SJCRH30 (cell line): ENCODE results near the gene MPI. TPM values are rescaled to one million over a fixed set of nuclear protein-coding genes. Genes with fewer than 3 reads are reported as not detected.
"Not testable (repeated sequence)": the region's sequence is repeated elsewhere in the genome, so short reads cannot be mapped to it uniquely, and the experiment has no call there.

Experiments
- DNase-seq, 2 experiments: peaks; one replicate each; pipeline ENCODE4 v3.0.0-alpha.2; 2015 to 2020
- H3K27ac ChIP-seq: fragments of 250-450 bp; sonication (Bioruptor Pico); 2 replicates; pipeline ENCODE4 v1.5.1; 2020; ENCODE audit warnings: mild to moderate bottlenecking, moderate library complexity
- H3K27me3 ChIP-seq: fragments of 250-450 bp; sonication (Bioruptor Pico); 2 replicates; pipeline ENCODE4 v1.5.1; 2020; ENCODE audit warnings: mild to moderate bottlenecking, moderate library complexity
- H3K36me3 ChIP-seq: fragments of 250-450 bp; sonication (Bioruptor Pico); 2 replicates; pipeline ENCODE4 v1.5.1; 2020; ENCODE audit warnings: mild to moderate bottlenecking, moderate library complexity
- H3K4me1 ChIP-seq: fragments of 250-450 bp; sonication (Bioruptor Pico); 2 replicates; pipeline ENCODE4 v1.5.1; 2020; ENCODE audit warnings: mild to moderate bottlenecking, moderate library complexity
- H3K4me3 ChIP-seq: fragments of 250-450 bp; sonication (Bioruptor Pico); 2 replicates; pipeline ENCODE4 v1.5.1; 2020; ENCODE audit warnings: mild to moderate bottlenecking, moderate library complexity
- H3K9me3 ChIP-seq: fragments of 250-450 bp; sonication (Bioruptor Pico); replicated peaks from 2 replicates; pipeline ENCODE4 v1.5.1; 2020; ENCODE audit warnings: mild to moderate bottlenecking, moderate library complexity
- total RNA-seq: library from RNA; depleted of rRNA; stranded (reverse); fragments of >200 nt; shearing (Covaris generic); gene quantifications from 2 replicates; pipeline ENCODE4 v1.2.3, GENCODE V29; 2014

MPI gene
- total RNA-seq, 1 experiment from 2014 or later: 25.5 TPM

- Histone ChIP-seq H3K27me3 (no peaks in the 10 kb centered on the region), H3K4me3 (no peak overlapping the region), H3K27ac (no peak overlapping the region), H3K9me3 (no peaks in the 10 kb centered on the region), H3K4me1 (no peaks in the 10 kb centered on the region), H3K36me3 (no peaks in the 10 kb centered on the region; the same call in 1 of the 2 replicates)
- no peak for DNase-seq
Measured at GRCh38 chr15:74892313-74892712, 2.5 kb downstream of the MPI start.

DNA sequence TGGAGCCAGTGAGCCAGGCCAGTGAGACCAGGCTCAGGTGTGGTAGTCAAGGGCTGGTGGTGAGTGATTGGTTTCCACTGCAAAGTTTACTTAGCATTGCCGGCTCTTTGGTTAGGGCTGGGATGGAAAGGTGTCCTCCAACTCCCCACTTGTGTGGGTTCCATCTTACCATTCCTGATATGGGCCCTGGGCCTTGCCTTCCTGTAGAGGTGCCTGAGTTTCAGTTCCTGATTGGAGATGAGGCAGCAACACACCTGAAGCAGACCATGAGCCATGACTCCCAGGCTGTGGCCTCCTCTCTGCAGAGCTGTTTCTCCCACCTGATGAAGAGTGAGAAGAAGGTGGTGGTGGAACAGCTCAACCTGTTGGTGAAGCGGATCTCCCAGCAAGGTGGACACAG, 3.1 kb downstream of the MPI start:
- H3K4me3 ChIP-seq: no peak overlapping the region
- no peaks in the 10 kb centered on the region for H3K4me1 ChIP-seq
- H3K27ac ChIP-seq: no peak overlapping the region
- no peak for DNase-seq
- H3K9me3 ChIP-seq: no peaks in the 10 kb centered on the region
- no peaks in the 10 kb centered on the region for H3K27me3 ChIP-seq
- no peaks in the 10 kb centered on the region; the same call in 1 of the 2 replicates for H3K36me3 ChIP-seq

DNA sequence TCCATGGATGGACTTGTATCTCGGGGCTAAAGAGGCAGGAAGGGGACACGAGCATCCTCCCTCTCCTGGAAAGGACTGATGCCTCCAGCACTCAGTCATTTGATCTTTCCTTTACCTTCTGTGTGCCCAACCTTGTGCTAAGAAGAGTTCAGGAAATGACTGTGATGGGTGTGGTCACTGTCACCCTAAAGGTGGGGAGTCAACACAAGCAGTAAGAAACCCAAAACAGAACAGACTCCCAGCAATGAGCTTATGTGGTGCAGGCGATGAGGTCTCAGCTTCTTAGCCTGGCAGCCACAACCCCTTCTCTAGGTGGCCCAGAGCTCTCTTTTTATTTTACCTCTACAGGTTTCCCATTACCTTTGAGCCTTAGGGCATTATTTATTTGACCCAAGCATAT, 3.8 kb downstream of the MPI start:
- no peaks in the 10 kb centered on the region for H3K27me3 ChIP-seq
- no peak overlapping the region for H3K27ac ChIP-seq
- no peak for DNase-seq
- no peaks in the 10 kb centered on the region for H3K9me3 ChIP-seq
- no peaks in the 10 kb centered on the region; the same call in 1 of the 2 replicates for H3K36me3 ChIP-seq
- H3K4me3 ChIP-seq: no peak overlapping the region
- no peaks in the 10 kb centered on the region for H3K4me1 ChIP-seq

- DNase-seq, H3K9me3 ChIP-seq, H3K27me3 ChIP-seq, H3K4me1 ChIP-seq, H3K36me3 ChIP-seq, H3K27ac ChIP-seq, H3K4me3 ChIP-seq: not testable (repeated sequence)
Measured at GRCh38 chr15:74894383-74894782, 4.5 kb downstream of the MPI start.

- DNase-seq: no peak
Measured at GRCh38 chr15:74895830-74896229, 6.0 kb downstream of the MPI start.

GRCh38 chr15:74896316-74896715, 6.5 kb downstream of the MPI start:
- H3K9me3 ChIP-seq: no peaks in the 10 kb centered on the region
- H3K36me3 ChIP-seq: peaks cover 9% of the 10 kb centered on the region
- no peaks in the 10 kb centered on the region for H3K4me1 ChIP-seq
- no peaks in the 10 kb centered on the region for H3K27me3 ChIP-seq
- no peak for DNase-seq
- H3K4me3 ChIP-seq: no peak overlapping the region
- no peak overlapping the region for H3K27ac ChIP-seq

More at GRCh38 chr15:74895830-74896229, 6.0 kb downstream of the MPI start:
- Histone ChIP-seq H3K27me3 (no peaks in the 10 kb centered on the region), H3K4me1 (no peaks in the 10 kb centered on the region), H3K27ac (no peak overlapping the region), H3K9me3 (no peaks in the 10 kb centered on the region), H3K36me3 (peaks cover 7% of the 10 kb centered on the region), H3K4me3 (no peak overlapping the region)

DNA sequence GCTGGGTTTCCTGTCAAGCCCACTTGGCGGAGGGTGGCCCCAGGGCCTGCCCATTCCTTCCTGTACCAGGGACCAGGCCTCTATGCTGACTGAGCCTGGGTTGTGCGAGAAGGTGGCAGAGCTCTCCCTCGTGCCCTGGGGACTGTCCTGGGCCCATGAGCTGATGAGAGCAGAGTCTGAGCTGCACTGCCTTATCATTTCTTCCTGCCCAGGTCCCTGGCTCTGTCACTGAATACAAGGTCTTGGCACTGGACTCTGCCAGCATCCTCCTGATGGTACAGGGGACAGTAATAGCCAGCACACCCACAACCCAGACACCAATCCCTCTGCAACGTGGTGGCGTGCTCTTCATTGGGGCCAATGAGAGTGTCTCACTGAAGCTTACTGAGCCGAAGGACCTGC, 7.5 kb downstream of the MPI start:
- Histone ChIP-seq H3K4me1 (no peaks in the 10 kb centered on the region), H3K27ac (no peak overlapping the region), H3K9me3 (no peaks in the 10 kb centered on the region), H3K36me3 (peaks cover 9% of the 10 kb centered on the region), H3K27me3 (no peaks in the 10 kb centered on the region), H3K4me3 (no peak overlapping the region)
- no peak for DNase-seq

- Histone ChIP-seq H3K36me3 (peaks cover 13% of the 10 kb centered on the region), H3K9me3 (no peaks in the 10 kb centered on the region), H3K27me3 (no peaks in the 10 kb centered on the region), H3K27ac (no peak overlapping the region), H3K4me3 (no peak overlapping the region), H3K4me1 (no peaks in the 10 kb centered on the region)
- DNase-seq: peak; percentile 49 to 78
Measured at GRCh38 chr15:74901612-74902063, 11.8 kb downstream of the MPI start.

DNA sequence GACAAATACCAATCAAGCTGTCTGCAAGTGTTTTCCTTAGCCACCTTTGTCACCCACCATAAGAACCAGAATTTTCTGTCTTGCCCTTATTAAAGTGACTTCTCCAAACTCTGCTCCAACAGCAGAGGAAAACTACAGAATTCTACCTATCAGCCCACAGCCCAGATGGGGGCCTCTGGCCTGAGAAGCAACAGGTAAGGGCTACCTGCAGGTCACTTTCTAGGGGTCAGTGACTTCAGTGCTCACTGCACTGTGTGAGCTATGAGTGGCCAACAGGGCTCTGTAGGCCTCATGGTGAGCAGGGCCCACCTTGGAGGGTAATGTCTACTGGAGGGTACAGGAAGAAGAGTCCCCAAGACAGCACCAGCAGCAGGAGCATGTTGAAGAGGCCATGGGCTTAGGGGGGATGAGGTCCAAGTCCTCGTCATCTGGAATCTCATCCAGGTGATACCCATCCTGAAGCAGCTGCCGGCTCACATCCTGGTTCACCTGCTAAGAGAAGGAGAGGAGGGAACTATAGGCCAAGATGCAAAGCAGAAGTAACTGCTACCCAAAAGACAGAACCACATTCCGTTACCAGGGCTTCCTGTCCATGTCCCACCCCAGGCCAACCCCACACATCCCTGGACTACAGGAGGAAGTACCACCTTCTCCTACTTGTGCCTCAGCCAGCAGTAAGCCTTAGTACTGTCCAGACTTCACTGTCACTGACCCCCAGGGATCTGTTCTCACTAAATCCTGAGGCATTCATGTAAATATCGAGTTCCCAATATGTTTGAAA, 12.6 kb downstream of the MPI start:
- Histone ChIP-seq H3K27me3 (no peaks in the 10 kb centered on the region), H3K27ac (no peak overlapping the region), H3K4me1 (no peaks in the 10 kb centered on the region), H3K36me3 (peaks cover 13% of the 10 kb centered on the region), H3K4me3 (no peak overlapping the region), H3K9me3 (no peaks in the 10 kb centered on the region)
- no peak for DNase-seq

DNA sequence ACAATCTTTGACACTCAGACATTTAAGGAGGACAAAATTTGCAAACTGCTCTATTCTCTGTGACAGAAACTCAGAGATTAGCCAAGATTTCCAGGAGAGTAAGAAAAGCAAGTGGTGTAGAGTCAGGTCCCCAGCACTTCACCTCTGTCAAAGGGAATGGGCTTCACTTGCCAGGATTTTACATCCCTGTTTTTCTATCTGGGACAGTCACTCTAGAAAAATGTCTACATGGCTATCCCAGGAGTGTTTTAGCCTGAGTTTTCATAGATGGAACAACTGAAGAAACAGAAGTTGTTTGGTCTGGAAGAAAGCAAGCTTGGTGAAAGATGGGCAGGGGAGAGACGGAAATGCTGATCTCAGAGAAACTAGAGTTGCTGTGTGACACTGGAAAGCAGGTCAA, 13.8 kb downstream of the MPI start:
- no peak overlapping the region for H3K27ac ChIP-seq
- no peaks in the 10 kb centered on the region for H3K27me3 ChIP-seq
- no peak for DNase-seq
- H3K4me1 ChIP-seq: no peaks in the 10 kb centered on the region
- no peak overlapping the region for H3K4me3 ChIP-seq
- H3K36me3 ChIP-seq: peaks cover 13% of the 10 kb centered on the region
- H3K9me3 ChIP-seq: no peaks in the 10 kb centered on the region

GRCh38 chr15:74904190-74904805, 14.5 kb downstream of the MPI start:
- Histone ChIP-seq H3K27ac (no peak overlapping the region), H3K4me3 (no peak overlapping the region), H3K27me3 (no peaks in the 10 kb centered on the region), H3K36me3 (peaks cover 13% of the 10 kb centered on the region), H3K4me1 (no peaks in the 10 kb centered on the region), H3K9me3 (no peaks in the 10 kb centered on the region)
- no peak for DNase-seq

GRCh38 chr15:74906067-74906449, 16.2 kb downstream of the MPI start:
- no peaks in the 10 kb centered on the region for H3K4me1 ChIP-seq
- H3K4me3 ChIP-seq: peak overlapping the region; percentile 74
- H3K27ac ChIP-seq: peak overlapping the region; percentile 48
- H3K36me3 ChIP-seq: peaks cover 4% of the 10 kb centered on the region; the same call in 1 of the 2 replicates
- H3K9me3 ChIP-seq: no peaks in the 10 kb centered on the region
- peak in 1 of 2 experiments; percentile 54 for DNase-seq
- H3K27me3 ChIP-seq: no peaks in the 10 kb centered on the region

- peak within 1 kb of the TSS; percentile 48 for H3K27ac ChIP-seq
- peak within 1 kb of the TSS; percentile 74 for H3K4me3 ChIP-seq
- H3K4me1 ChIP-seq: no peaks in the 10 kb centered on the region
- no peaks in the 10 kb centered on the region for H3K9me3 ChIP-seq
- H3K36me3 ChIP-seq: peaks cover 4% of the 10 kb centered on the region; the same call in 1 of the 2 replicates
- H3K27me3 ChIP-seq: no peaks in the 10 kb centered on the region
- peak; percentile 90 for DNase-seq
Measured at GRCh38 chr15:74906450-74907162, 16.8 kb downstream of the MPI start, which contains the start of gene FAM219B. FAM219B (minus strand) TSS chr15:74906851; CDS start chr15:74906800, 51 bp downstream.

DNA sequence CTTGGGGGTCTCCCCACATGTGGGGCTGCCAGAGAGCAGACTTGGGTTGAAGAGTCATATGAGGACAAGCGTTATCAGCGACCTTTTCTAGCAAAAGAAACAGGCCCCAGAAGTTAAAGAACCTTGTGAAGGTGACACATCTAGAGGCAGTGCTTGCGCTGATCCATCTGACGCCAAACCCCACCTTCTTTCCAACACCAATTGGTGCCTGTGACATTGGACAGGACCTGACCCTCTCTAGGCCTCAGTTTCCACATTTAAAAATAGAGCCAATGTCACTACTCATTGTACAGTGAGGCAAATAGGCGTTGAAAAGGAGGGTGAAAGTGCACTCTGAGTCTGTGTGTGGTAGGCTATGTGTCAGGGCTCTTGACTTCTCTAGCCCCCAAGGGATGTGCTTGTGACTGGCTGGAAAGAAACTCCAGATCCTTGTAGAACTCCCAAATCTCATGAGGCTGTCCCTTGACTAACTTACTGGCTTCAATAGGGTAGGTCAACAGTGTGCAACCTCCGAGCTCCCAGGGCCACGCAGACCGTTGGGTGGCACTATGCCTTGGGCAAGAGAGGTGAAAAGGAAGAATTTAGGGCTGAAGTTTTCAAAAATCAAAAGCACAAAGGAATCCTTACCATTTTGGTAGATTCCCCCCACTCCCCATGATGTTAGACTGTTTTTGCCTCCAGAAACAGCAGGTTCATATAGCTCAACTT, 17.5 kb downstream of the MPI start:
- Histone ChIP-seq H3K4me3 (peak overlapping the region; percentile 74), H3K36me3 (peaks cover 5% of the 10 kb centered on the region; the same call in 1 of the 2 replicates), H3K4me1 (no peaks in the 10 kb centered on the region), H3K9me3 (no peaks in the 10 kb centered on the region), H3K27me3 (no peaks in the 10 kb centered on the region), H3K27ac (peak overlapping the region; percentile 48)
- DNase-seq: no peak
